Measurements from ENCODE around the gene EIF5.

- TF ChIP-seq CTCF (conservative IDR thresholded peaks at IDR 0.05 in 1 of 2, IDR thresholded peaks at IDR 0.05 in 1 of 2; ENCODE audit: extremely low read depth in 1 of 2, insufficient read depth in 1 of 2, low read depth in 1 of 2, low read length in 2 of 2) (no peak), EZH2 (IDR thresholded peaks at IDR 0.05; ENCODE audit: borderline replicate concordance, low read length) (no peak)
Observed at GRCh38 chr14:103326078-103326477, 8.0 kb upstream of the EIF5 start.

Data from mammary epithelial cell (primary cell).